GM12801 (cell line): Measurements from ENCODE around the gene SLC17A8.

Experiments used
- TF ChIP-seq, protein P1 (sequence below): IDR thresholded peaks from one replicate; pipeline ENCODE4 v1.5.1; 2011; ENCODE audit warnings: control low read depth; ENCODE audit not compliant: insufficient read length; ENCODE audit errors: extremely low read depth

Gene SLC17A8

GRCh38 chr12:100388382-100388781 lies 31.5 kb downstream of the SLC17A8 start:
- TF ChIP-seq, protein P1, sequence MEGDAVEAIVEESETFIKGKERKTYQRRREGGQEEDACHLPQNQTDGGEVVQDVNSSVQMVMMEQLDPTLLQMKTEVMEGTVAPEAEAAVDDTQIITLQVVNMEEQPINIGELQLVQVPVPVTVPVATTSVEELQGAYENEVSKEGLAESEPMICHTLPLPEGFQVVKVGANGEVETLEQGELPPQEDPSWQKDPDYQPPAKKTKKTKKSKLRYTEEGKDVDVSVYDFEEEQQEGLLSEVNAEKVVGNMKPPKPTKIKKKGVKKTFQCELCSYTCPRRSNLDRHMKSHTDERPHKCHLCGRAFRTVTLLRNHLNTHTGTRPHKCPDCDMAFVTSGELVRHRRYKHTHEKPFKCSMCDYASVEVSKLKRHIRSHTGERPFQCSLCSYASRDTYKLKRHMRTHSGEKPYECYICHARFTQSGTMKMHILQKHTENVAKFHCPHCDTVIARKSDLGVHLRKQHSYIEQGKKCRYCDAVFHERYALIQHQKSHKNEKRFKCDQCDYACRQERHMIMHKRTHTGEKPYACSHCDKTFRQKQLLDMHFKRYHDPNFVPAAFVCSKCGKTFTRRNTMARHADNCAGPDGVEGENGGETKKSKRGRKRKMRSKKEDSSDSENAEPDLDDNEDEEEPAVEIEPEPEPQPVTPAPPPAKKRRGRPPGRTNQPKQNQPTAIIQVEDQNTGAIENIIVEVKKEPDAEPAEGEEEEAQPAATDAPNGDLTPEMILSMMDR: no peak

- TF ChIP-seq, protein P1: no peak
Measured at GRCh38 chr12:100391856-100392255, 35.0 kb downstream of the SLC17A8 start.

DNA sequence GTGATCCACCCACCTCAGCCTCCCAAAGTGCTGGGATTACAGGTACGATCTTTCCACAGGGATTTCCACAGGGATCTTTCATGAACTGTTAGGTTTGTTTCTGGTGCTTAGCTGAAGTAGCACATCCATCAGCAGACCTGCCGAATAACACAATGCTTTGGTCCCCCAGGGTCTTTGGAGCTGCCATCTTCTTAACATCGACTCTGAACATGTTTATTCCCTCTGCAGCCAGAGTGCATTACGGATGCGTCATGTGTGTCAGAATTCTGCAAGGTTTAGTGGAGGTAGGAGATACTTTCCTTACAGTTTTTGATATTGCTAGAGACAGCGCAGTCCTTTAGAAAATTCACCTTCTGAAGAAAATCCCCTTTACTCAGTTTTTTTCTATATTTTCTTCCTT lies 36.3 kb downstream of the SLC17A8 start:
- TF ChIP-seq, protein P1: no peak

GRCh38 chr12:100395811-100396210 lies 38.9 kb downstream of the SLC17A8 start:
- TF ChIP-seq, protein P1: no peak

GRCh38 chr12:100398307-100398706 lies 41.4 kb downstream of the SLC17A8 start:
- TF ChIP-seq, protein P1: no peak

DNA sequence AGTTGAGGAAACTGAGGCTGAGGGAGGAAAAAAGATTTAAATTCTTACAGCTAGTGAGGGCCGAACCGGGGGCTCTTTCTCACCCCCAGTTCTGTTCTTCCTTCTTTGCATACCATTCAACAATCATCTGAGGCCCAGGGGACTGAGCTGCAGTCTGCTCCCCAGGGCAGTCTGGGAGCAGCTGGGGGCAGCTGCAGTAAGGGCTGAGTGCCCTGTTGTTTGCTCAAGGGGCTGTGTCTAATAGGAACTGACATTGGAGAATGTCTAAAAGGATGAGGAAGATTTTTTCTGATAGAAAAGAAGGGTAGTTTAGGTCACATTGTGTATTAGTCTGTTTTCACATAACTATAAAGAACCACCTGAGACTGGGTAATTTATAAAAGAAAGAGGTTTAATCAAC lies 42.2 kb downstream of the SLC17A8 start:
- TF ChIP-seq, protein P1: no peak

- TF ChIP-seq, protein P1: no peak
Measured at GRCh38 chr12:100401660-100402059, 44.8 kb downstream of the SLC17A8 start.

DNA sequence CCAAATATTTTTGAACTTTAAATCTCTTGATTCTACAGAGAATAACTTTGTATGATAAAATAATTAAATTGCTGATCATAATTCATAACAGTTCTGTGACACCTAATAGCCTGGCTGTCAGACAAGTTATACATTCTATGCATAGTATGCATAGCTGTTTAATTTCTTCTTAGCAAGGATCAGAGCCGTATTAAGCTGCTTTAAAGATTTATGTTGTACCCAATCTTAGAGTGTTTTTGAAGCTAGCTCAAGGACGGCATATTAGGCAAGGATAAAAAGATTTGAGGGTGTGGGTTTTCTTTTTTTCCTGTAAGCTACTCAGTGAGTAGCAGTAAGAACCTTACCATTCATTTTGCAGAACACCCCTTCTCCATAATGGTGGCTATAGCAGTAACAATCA lies 45.9 kb downstream of the SLC17A8 start:
- TF ChIP-seq, protein P1: no peak
